IPS-18c (cell line): Measurements from ENCODE around the gene ZBED5.
A peak's percentile ranks its signal among the peaks of the same experiment; 100 is the strongest.

Source experiments
- H3K4me3 ChIP-seq: 2 replicates; pipeline ENCODE4 v1.7.0; 2013; ENCODE audit warnings: low read depth, mild to moderate bottlenecking, low read length, moderate library complexity; ENCODE audit not compliant: insufficient read depth
- H3K9me3 ChIP-seq: one replicate; pipeline ENCODE4 v1.6.1; 2013; ENCODE audit warnings: mild to moderate bottlenecking, low read length, moderate library complexity; ENCODE audit not compliant: control insufficient read depth, insufficient read depth

Gene ZBED5

DNA sequence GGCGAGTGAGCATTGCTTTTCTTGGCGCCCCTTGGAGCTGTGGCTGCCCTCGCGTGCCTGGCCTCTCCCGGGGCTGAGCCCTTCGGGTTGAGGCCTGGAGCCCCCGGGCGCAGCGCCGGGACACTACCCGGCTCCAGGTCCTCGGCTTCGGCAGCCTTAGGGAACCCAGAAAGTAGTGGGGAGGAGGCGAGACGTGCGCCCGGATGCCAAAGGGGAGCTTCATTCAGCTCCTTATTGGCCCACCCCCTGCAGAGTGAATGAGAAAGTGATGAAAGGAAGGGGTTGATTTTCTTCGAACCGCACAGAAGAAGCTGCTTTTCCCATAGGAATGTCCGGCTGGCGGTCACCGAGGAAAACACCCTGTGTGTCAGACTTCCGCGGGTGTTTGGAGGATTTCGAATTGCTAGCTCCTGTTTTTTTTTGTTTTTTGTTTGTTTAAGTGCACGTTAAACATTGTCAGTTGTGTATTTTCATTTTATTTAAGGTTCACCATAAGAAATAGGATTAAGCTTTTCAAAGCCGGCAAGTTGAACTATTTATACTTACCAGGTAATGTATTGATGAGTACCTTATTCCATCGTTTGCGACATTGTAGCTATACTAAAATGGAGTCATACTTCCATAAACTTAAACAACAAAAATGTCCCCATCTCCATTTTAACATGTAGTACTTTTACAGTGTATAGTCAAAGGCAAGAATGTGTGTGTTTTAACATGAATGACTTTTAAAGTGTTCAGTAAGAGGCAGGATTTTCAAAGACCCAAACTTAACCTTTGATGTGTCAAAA lies 48.3 kb downstream of the ZBED5 start:
- H3K4me3 ChIP-seq: peak overlapping the region; percentile 76
- H3K9me3 ChIP-seq: no peaks in the 10 kb centered on the region

DNA sequence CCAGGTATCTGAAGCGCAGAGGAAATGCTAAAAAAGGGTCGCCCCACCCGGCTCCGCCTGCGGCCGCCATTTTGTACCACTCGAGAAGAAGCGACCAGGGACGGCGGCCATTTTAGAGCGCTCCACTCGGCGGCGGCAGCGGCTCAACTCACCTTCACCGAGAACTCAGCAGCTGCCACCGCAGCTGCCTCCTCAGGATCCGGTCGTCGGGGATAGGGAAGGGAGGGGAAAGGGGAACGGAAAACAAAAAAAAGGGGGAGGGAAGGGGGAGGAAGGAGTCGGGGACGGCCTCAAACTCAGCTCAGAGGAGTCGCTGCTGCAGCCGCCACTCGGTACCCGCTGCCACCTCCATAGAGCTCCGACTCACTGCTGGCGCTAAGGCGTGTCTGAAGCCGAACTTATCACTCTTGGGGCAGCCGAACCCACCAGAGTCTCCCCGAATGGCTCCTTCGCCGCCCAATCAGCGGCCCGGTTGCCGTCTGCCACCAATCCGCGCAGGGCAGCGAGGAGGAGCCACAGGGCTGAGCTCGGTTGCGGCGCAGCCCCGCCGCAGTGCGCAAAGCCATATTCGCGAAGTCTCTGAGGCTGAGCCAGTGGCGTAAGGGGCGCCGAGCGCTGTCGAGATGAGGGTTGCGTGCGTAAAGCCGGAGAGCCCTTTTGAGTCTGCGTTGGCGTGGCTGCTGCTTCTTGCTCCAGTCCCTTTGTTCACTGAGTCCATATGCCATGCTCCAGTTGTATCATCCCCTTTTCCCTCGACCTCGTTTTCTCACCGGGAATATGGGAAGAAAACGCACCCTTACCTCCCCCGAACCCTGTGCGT lies 49.1 kb downstream of the ZBED5 start, which contains the start of gene EIF4G2:
EIF4G2 (minus strand) TSS at position 374 of the 820 bp plus-strand sequence.
- Histone ChIP-seq H3K4me3 (peak within 1 kb of the TSS; percentile 97), H3K9me3 (no peaks in the 10 kb centered on the region)

DNA sequence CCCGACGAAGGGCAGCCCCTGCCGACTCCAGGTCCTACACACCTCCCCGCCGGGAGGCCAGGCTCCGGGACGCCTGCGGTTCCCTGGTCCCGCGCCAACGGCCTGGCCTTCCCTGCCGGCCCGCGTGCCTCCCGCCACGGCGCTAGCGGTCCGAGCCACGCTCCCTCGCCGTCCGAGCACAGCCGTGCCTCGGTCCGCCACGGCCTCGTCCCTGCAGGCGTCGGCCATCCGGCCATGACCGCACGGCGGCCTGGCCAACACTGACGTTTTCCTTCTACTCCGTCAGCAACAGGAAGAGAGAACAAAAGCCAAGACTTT lies 49.7 kb downstream of the ZBED5 start:
- H3K9me3 ChIP-seq: no peaks in the 10 kb centered on the region

DNA sequence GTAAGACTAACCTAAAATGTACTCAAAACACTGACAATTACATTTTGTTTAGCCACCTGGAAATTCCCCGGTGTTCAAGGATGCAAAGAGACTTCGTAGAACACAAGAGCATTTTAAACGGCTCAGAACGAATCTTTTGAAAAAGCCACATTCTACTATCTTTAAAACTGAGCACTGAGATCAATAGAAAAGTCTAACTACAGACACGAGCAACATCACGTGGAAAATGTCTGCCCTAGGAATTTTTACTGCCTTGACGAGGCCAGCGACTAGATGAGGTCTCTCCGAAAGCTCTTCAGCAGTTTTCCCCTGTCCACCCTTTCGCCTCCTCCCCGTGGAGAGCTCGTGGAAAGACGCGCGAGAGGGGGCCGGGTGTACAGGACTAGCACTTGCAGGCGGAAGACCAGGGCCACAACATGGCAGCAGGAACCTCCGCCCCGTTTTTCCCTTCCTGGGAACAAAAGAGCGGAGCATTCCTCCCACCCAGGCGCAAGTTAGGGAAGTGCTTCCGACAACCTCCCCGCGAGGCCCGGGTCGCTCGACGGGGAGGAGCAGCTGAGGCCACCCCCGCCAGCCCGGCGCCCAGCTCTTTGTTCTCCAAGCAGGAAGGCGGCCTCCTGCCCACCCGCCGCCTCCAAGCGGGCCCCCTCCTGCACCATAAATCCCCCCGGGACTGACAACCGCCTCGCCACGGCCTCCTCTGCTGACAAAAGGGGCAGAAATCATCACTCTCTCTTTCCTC lies 50.2 kb downstream of the ZBED5 start:
- Histone ChIP-seq H3K4me3 (peak overlapping the region; percentile 97), H3K9me3 (no peaks in the 10 kb centered on the region)

More for the DNA sequence above, 49.7 kb downstream of the ZBED5 start:
- H3K4me3 ChIP-seq: peak overlapping the region; percentile 97

DNA sequence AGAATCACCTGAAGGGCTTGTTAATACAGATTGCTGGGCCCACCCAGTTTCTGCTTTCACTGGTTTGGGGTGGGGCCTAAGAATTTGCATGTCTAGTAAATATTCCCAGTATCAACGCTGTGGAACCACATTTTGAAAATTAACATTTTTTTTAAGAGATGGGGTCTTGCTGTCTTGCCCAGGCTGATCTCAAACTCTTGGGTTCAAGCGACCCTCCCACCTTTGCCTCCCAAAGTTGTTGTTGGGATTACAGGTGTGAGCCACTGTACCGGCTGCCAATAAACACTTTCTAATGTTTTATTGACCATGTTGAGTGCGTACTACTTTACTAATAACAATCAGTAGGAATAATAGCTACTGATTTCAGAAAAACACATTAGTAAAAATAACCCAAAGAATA lies 51.6 kb downstream of the ZBED5 start:
- H3K9me3 ChIP-seq: no peaks in the 10 kb centered on the region
- H3K4me3 ChIP-seq: no peak overlapping the region; the same call in 1 of the 2 replicates

DNA sequence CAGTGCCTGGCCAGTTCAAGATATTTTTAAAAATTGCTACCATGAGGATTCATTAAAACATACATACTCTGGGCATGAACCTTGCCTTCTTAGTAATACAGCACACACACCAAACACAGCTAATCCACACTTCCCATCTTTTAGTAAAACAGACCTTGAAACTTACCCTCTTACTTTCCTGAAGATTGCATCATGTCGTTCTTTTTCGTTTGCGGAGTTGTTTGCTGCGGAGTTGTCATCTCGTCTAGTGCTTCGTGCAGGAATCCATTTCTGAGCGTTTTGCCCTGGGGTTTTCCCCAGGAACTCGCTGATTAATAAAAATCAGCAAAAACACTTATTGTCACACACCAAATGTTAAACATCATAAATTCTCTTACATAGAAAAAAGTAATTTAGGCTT lies 52.1 kb downstream of the ZBED5 start:
- Histone ChIP-seq H3K4me3 (no peak overlapping the region), H3K9me3 (no peaks in the 10 kb centered on the region)

DNA sequence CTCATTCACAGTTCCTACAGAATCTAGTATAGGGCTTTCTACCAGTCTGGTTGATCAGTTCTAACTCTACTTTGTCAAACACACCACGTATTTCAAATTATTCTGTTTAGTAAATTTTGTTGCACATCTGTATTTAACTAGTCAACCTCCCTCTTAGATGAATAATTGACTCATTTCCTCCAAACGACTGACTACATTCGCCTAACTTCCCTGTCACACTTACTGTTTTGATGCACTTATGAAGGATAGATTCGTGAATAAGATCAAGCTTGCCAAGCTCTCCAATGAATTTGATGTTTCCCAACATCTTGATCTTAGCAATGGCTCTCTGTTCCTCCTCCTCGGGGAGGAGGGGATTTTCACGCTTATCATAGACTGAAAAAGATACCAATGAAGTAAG lies 54.2 kb downstream of the ZBED5 start:
- Histone ChIP-seq H3K4me3 (no peak overlapping the region), H3K9me3 (no peaks in the 10 kb centered on the region)
